ENCODE results near the gene COL13A1.

DNA sequence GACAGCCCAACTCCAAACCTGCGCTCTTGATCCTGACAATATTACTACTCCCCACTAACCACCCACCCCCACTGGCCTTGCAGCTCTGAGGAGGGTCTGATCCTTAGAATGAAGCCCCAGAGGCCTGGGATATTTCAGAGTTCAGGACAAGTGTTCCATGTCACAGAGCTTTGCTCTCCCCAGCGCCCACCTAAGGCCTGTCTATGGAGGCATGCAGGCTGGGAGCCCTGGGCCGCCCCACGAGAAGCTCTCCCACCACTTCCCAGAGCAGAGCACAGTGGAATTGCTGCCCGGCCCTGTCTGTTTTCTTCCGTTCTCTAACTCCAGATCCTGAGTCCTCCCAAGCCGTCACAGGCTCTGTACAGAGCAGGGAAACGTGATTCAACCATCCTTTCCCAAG lies 74.6 kb downstream of the COL13A1 start:
- TF ChIP-seq POLR2A (IDR thresholded peaks at IDR 0.05): no peak
- no peak for TF ChIP-seq CTCF (IDR thresholded peaks at IDR 0.05 in 4 of 5, conservative IDR thresholded peaks at IDR 0.05 in 1 of 5)
